HCT116 (cell line): Measurements from ENCODE around the gene FCN3. TPM values are rescaled to one million over a fixed set of nuclear protein-coding genes. Genes with fewer than 3 reads are reported as not detected.

Experiments
- ATAC-seq: fragments of 200-7000 bp; cut with Tn5 transposase; 2 replicates; pipeline ENCODE4 v1.9.1; 2020; ENCODE audit warnings: mild to moderate bottlenecking, moderate library complexity
- BruUV-seq: library from RNA; stranded (reverse); fragments of 400-500 nt; replicated peaks from 2 replicates; lab custom pipeline; 2021; lab: Mats Ljungman, UMichigan
- CTCF ChIA-PET: fragments of 300-600 bp; sonication (Branson Sonifier 250); formaldehyde crosslinking; loops from one replicate; lab custom pipeline; 2021; ENCODE audit warnings: antibody characterized with exemption; lab: Charles Lee
- POLR2A ChIA-PET: fragments of 300-600, 350-600 bp; sonication (Branson Sonifier 250); formaldehyde crosslinking; loops from one replicate; lab custom pipeline; 2021; ENCODE audit warnings: antibody characterized with exemption; lab: Charles Lee
- RAD21 ChIA-PET, 2 experiments: fragments of 300-600 bp; sonication (Branson Sonifier 250); formaldehyde crosslinking; loops; one replicate each; lab custom pipeline; 2023; ENCODE audit warnings: low total read pairs in 2 of 2; ENCODE audit not compliant: uncharacterized antibody in 2 of 2, unreplicated experiment in 2 of 2, low non-redundant PET in 1 of 2; lab: Charles Lee
- DNase-seq: peaks from one replicate; pipeline ENCODE4 v3.0.0-alpha.2; 2010; ENCODE audit warnings: low read depth, low spot score
- H2AFZ ChIP-seq: fragments of 200-600 bp; shearing (Covaris generic), sonication (generic); 2 replicates; pipeline ENCODE4 v1.6.1; 2017; ENCODE audit warnings: low read depth, mixed run types, mixed read lengths, antibody characterized with exemption, low read length; ENCODE audit not compliant: poor library complexity, severe bottlenecking
- H3K27ac ChIP-seq: 2 replicates; pipeline ENCODE4 v1.5.1; 2012; ENCODE audit warnings: low read depth, low read length
- H3K27me3 ChIP-seq: fragments of 200-600 bp; sonication (generic); 2 replicates; pipeline ENCODE4 v1.6.1; 2016; ENCODE audit warnings: mixed run types, low read length, mixed read lengths; ENCODE audit not compliant: insufficient read depth
- H3K36me3 ChIP-seq, 2 experiments: fragments of 200-500 bp in 1 of 2; fragments of 200-600 bp in 1 of 2; sonication (Bioruptor generic) in 1 of 2; sonication (generic) in 1 of 2; 2 replicates each; pipeline versions ENCODE4 v1.5.1 to v1.6.1; 2014 to 2016; ENCODE audit warnings: low read length in 2 of 2, inconsistent platforms in 1 of 2, mixed read lengths in 1 of 2, mixed run types in 1 of 2; ENCODE audit not compliant: insufficient read depth in 2 of 2, control insufficient read depth in 1 of 2
- H3K4me1 ChIP-seq, 2 experiments: fragments of 200-600 bp in 1 of 2; sonication (generic) in 1 of 2; 2 replicates each; pipeline versions ENCODE4 v1.5.1 to v1.6.1; 2012 to 2017; ENCODE audit warnings: low read length in 2 of 2, inconsistent platforms in 1 of 2, mild to moderate bottlenecking in 1 of 2, mixed read lengths in 1 of 2, mixed run types in 1 of 2, moderate library complexity in 1 of 2; ENCODE audit not compliant: insufficient read depth in 2 of 2, control insufficient read depth in 1 of 2
- H3K4me2 ChIP-seq: fragments of 200-600 bp; sonication (generic); 2 replicates; pipeline ENCODE4 v1.6.1; 2017; ENCODE audit warnings: mixed run types, low read length, mixed read lengths
- H3K4me3 ChIP-seq, 2 experiments: fragments of 200-600 bp in 1 of 2; sonication (generic) in 1 of 2; replicated peaks in 1 of 2; 2 replicates each; pipeline ENCODE4 v1.5.1; 2011 to 2016; ENCODE audit warnings: low read length in 2 of 2, control low read depth in 1 of 2, low read depth in 1 of 2, mild to moderate bottlenecking in 1 of 2, mixed read lengths in 1 of 2, mixed run types in 1 of 2
- H3K79me2 ChIP-seq: fragments of 200-600 bp; sonication (generic); 2 replicates; pipeline ENCODE4 v1.6.1; 2017; ENCODE audit warnings: mild to moderate bottlenecking, mixed run types, low read length, moderate library complexity, mixed read lengths; ENCODE audit not compliant: insufficient read depth
- H3K9ac ChIP-seq: fragments of 200-600 bp; sonication (generic); 2 replicates; pipeline ENCODE4 v1.6.1; 2016; ENCODE audit warnings: low read length, mixed read lengths
- H3K9me2 ChIP-seq: fragments of 200-600 bp; sonication (generic), shearing (Covaris generic); 2 replicates; pipeline ENCODE4 v1.6.1; 2017; ENCODE audit warnings: mixed run types, mild to moderate bottlenecking, moderate library complexity; ENCODE audit not compliant: insufficient read depth
- H3K9me3 ChIP-seq, 2 experiments: fragments of 200-500 bp in 1 of 2; fragments of 200-600 bp in 1 of 2; sonication (Bioruptor generic) in 1 of 2; sonication (generic) in 1 of 2; 2 replicates each; pipeline ENCODE4 v1.6.1; 2014 to 2017; ENCODE audit warnings: low read length in 2 of 2, mixed read lengths in 2 of 2, inconsistent platforms in 1 of 2, low read depth in 1 of 2, mild to moderate bottlenecking in 1 of 2, mixed run types in 1 of 2, moderate library complexity in 1 of 2; ENCODE audit not compliant: control insufficient read depth in 1 of 2, insufficient read depth in 1 of 2
- H4K20me1 ChIP-seq: fragments of 200-600 bp; sonication (generic), shearing (Covaris generic); 2 replicates; pipeline ENCODE4 v1.6.1; 2017; ENCODE audit warnings: mixed run types, mild to moderate bottlenecking, moderate library complexity; ENCODE audit not compliant: insufficient read depth
- CBX3 ChIP-seq: IDR thresholded peaks from 2 replicates; pipeline ENCODE4 v1.6.1; 2012; ENCODE audit warnings: low read depth
- CEBPB ChIP-seq: IDR thresholded peaks from 2 replicates; pipeline ENCODE4 v1.6.1; 2012; ENCODE audit warnings: low read depth
- ELF1 ChIP-seq: IDR thresholded peaks from 2 replicates; pipeline ENCODE4 v1.6.1; 2012; ENCODE audit warnings: low read depth, borderline replicate concordance
- EZH2phosphoT487 ChIP-seq: fragments of 200-600 bp; IDR thresholded peaks from 2 replicates; pipeline ENCODE4 v1.6.1; 2018; ENCODE audit warnings: antibody characterized with exemption, borderline replicate concordance
- FOSL1 ChIP-seq: IDR thresholded peaks from 2 replicates; pipeline ENCODE4 v1.6.1; 2012; ENCODE audit warnings: low read depth
- JUND ChIP-seq: IDR thresholded peaks from 2 replicates; pipeline ENCODE4 v1.6.1; 2012
- POLR2A ChIP-seq: IDR thresholded peaks from 2 replicates; pipeline ENCODE4 v1.7.0; 2011; ENCODE audit warnings: borderline replicate concordance; ENCODE audit not compliant: insufficient read depth, insufficient read length; ENCODE audit errors: extremely low read depth
- POLR2AphosphoS5 ChIP-seq: IDR thresholded peaks from 2 replicates; pipeline ENCODE4 v1.6.1; 2011; ENCODE audit warnings: mild to moderate bottlenecking, low read depth, low read length, moderate library complexity
- SRF ChIP-seq: IDR thresholded peaks from 2 replicates; pipeline ENCODE4 v1.6.1; 2012; ENCODE audit warnings: low read depth
- YY1 ChIP-seq: IDR thresholded peaks from 2 replicates; pipeline ENCODE4 v1.6.1; 2011; ENCODE audit warnings: low read length, low read depth, moderate library complexity, mild to moderate bottlenecking; ENCODE audit not compliant: insufficient replicate concordance; ENCODE audit errors: extremely low read depth
- ZFX ChIP-seq: fragments of 450-650 bp; IDR thresholded peaks from 2 replicates; pipeline ENCODE4 v1.6.1; 2017
- intact Hi-C: fragments of 100-400 bp; cut with micrococcal nuclease; formaldehyde crosslinking; loops from 2 replicates; pipeline ENCODE4 v1.10.0; 2022
- total RNA-seq: library from RNA; stranded (reverse); gene quantifications from one replicate; pipeline ENCODE4 v1.2.1, GENCODE V29; 2021; ENCODE audit not compliant: unreplicated experiment
- TF ChIP-seq, protein P1 (sequence below): IDR thresholded peaks from 2 replicates; pipeline ENCODE4 v1.6.1; 2012
- TF ChIP-seq, protein P2 (sequence below): IDR thresholded peaks from 2 replicates; pipeline ENCODE4 v1.6.1; 2011; ENCODE audit warnings: mild to moderate bottlenecking, low read length, moderate library complexity; ENCODE audit not compliant: insufficient replicate concordance; ENCODE audit errors: extremely low read depth

Gene FCN3
- total RNA-seq, 1 experiment from 2014 or later = 1.2 TPM

DNA sequence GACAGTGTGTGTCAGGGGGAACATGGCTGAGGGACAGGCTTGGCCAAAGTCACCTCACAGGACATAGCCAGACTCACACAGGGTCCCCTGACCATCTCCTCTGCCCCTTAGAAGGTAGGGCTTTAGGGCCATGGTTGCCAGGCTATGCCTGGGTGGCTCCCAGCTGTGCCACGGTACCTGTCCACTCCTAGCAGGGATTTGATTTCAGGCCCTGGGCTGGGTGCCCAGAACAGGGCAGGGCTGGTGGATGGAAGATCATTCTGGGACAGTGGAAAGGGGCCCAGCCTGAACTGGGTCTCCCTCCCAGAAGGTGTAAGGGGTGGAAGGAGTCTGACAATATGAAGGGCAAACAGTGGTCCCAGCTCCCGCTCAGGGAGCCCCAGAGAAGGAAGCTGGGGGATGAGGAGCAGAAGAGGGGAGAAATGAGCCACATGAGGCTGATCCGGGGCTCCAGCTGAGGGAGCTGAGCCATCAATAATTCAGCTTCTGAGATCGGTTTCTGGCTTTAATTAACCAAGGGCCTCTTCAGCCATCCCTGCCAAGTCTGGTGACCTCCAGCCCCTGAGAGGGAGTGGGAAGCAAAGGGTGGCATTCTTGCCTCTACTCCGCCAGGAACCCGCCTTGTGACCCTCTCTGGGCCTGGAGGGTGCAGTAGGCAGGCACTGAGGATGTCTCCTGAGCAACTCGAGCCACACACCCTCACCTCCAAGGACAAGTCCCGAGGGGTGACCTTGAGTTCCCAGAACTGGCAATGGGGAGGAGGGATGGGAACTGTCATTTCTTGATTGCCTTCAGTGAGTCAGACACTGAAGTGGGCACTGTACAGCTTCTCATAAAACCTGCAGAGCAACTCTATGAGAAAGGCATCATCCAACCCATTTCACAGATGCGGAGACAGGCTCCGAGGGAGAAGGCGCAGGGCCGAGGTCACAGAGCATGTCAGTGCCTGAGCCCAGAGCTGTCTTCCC lies 6.4 kb upstream of the FCN3 start:
- no peaks in the 10 kb centered on the region for H3K36me3 ChIP-seq
- H3K4me2 ChIP-seq = peak overlapping the region; percentile 21; the same call in 1 of the 2 replicates
- peaks cover 11 to 55% of the 10 kb centered on the region in 2 experiments for H3K4me1 ChIP-seq
- H3K27me3 ChIP-seq = no peaks in the 10 kb centered on the region
- H4K20me1 ChIP-seq = no peaks in the 10 kb centered on the region
- H3K4me3 ChIP-seq = no peak overlapping the region
- no peaks in the 10 kb centered on the region for H3K9me2 ChIP-seq
- BruUV-seq = no TSS peak
- H2AFZ ChIP-seq = no peak overlapping the region
- ChIA-PET POLR2A (interaction anchor here (1.5 to 3.9 kb wide), 3 partner anchors 10 to 15 kb away, joined by 6 to 26 read pairs (median 8); partner anchors contain the start of gene MAP3K6), CTCF (interaction anchor here (0.9 to 1.8 kb wide), 3 partner anchors 10 to 16 kb away, joined by 4 to 6 read pairs (median 4); no protein-coding TSS in a partner anchor), RAD21 (no interaction called here)
- H3K9ac ChIP-seq = no peak overlapping the region
- no peak overlapping the region for H3K27ac ChIP-seq
- H3K79me2 ChIP-seq = no peaks in the 10 kb centered on the region
- H3K9me3 ChIP-seq = no peaks in the 10 kb centered on the region
- no peak for ATAC-seq
- TF ChIP-seq CEBPB (no peak), FOSL1 (no peak), SRF (no peak), EZH2phosphoT487 (no peak), JUND (no peak), ZFX (no peak), ELF1 (no peak)
- TF ChIP-seq, protein P1, sequence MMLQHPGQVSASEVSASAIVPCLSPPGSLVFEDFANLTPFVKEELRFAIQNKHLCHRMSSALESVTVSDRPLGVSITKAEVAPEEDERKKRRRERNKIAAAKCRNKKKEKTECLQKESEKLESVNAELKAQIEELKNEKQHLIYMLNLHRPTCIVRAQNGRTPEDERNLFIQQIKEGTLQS = no peak
- intact Hi-C loops = no loop called here
- DNase-seq = no peak

DNA sequence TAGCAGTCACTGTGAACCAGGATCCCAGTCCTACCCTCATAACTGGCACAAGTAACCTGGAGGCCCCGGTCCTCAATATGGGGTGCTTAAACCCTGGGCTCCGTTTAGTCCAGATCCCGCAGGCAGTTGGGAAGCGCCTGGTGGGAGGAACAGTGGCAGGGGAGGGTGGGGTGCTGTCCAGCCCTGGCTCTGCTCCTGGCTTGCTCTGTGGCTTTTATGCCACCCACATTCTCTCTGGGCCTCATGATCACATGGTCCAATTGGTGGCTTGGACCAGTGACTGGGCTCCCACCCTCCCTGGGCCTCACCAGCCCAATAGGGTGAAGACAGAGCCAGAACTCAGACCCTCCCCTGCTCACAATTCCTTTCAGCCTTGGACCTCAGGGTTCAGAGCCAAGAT lies 5.6 kb upstream of the FCN3 start:
- Histone ChIP-seq H3K4me3 (no peak overlapping the region), H4K20me1 (no peaks in the 10 kb centered on the region), H3K27me3 (no peaks in the 10 kb centered on the region), H3K9me2 (no peaks in the 10 kb centered on the region), H3K4me2 (no peak overlapping the region), H3K4me1 (peaks cover 11 to 50% of the 10 kb centered on the region in 2 experiments), H3K27ac (no peak overlapping the region), H3K9ac (no peak overlapping the region), H2AFZ (no peak overlapping the region), H3K9me3 (no peaks in the 10 kb centered on the region), H3K79me2 (no peaks in the 10 kb centered on the region), H3K36me3 (no peaks in the 10 kb centered on the region)
- no TSS peak for BruUV-seq
- CTCF ChIA-PET = no interaction called here
- intact Hi-C loops = no loop called here
- POLR2A ChIA-PET = no interaction called here
- RAD21 ChIA-PET = no interaction called here
- DNase-seq = no peak
- no peak for ATAC-seq
- TF ChIP-seq, protein P2, sequence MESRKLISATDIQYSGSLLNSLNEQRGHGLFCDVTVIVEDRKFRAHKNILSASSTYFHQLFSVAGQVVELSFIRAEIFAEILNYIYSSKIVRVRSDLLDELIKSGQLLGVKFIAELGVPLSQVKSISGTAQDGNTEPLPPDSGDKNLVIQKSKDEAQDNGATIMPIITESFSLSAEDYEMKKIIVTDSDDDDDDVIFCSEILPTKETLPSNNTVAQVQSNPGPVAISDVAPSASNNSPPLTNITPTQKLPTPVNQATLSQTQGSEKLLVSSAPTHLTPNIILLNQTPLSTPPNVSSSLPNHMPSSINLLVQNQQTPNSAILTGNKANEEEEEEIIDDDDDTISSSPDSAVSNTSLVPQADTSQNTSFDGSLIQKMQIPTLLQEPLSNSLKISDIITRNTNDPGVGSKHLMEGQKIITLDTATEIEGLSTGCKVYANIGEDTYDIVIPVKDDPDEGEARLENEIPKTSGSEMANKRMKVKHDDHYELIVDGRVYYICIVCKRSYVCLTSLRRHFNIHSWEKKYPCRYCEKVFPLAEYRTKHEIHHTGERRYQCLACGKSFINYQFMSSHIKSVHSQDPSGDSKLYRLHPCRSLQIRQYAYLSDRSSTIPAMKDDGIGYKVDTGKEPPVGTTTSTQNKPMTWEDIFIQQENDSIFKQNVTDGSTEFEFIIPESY = no peak
- TF ChIP-seq POLR2AphosphoS5 = no peak
- TF ChIP-seq SRF = no peak
- no peak for TF ChIP-seq YY1
- TF ChIP-seq POLR2A = no peak
- TF ChIP-seq, protein P1 = no peak
- no peak for TF ChIP-seq CBX3
